HEK293 (cell line): Measurements from ENCODE around the gene RAMP3.
"Not testable (repeated sequence)": the region's sequence is repeated elsewhere in the genome, so short reads cannot be mapped to it uniquely, and the experiment has no call there.

Source experiments
- CTCF ChIA-PET: fragments of 350-600 bp; formaldehyde crosslinking; extraction: SDS; loops from one replicate; lab custom pipeline; 2021; ENCODE audit warnings: antibody characterized with exemption; lab: Yijun Ruan, JAX
- POLR2A ChIA-PET: fragments of 300-600 bp; formaldehyde crosslinking; extraction: SDS; loops from one replicate; lab custom pipeline; 2020; ENCODE audit warnings: antibody characterized with exemption, inconsistent platforms; lab: Yijun Ruan, JAX
- H3K27ac ChIP-seq: fragments of 200-500 bp; sonication (Bioruptor generic); 2 replicates; pipeline ENCODE4 v1.5.1; 2014; ENCODE audit warnings: low read depth, low read length, control low read depth, inconsistent platforms; ENCODE audit errors: extremely low read depth
- H3K36me3 ChIP-seq, 2 experiments: fragments of 200-500 bp in 1 of 2; sonication (Bioruptor generic) in 1 of 2; 1 replicate in 1 of 2; 2 replicates in 1 of 2; pipeline ENCODE4 v1.5.1; 2014 to 2017; ENCODE audit warnings: inconsistent platforms in 2 of 2, low read length in 2 of 2; ENCODE audit not compliant: control insufficient read depth in 2 of 2, insufficient read depth in 1 of 2
- H3K4me1 ChIP-seq: fragments of 200-500 bp; sonication (Bioruptor generic); 2 replicates; pipeline ENCODE4 v1.5.1; 2014; ENCODE audit warnings: mild to moderate bottlenecking, low read length, inconsistent platforms; ENCODE audit not compliant: control insufficient read depth, insufficient read depth
- H3K4me3 ChIP-seq: 2 replicates; pipeline ENCODE4 v1.5.1; 2011; ENCODE audit warnings: low read depth, mild to moderate bottlenecking, control low read depth, low read length, moderate library complexity
- H3K9me3 ChIP-seq: fragments of 200-500 bp; sonication (Bioruptor generic); 2 replicates; pipeline ENCODE4 v1.5.1; 2014; ENCODE audit warnings: low read depth, low read length, inconsistent platforms; ENCODE audit not compliant: control insufficient read depth, insufficient read depth
- BCL11A ChIP-seq: fragments of 450-650 bp; formaldehyde crosslinking; IDR thresholded peaks from 2 replicates; pipeline ENCODE4 v1.5.1; 2016; ENCODE audit warnings: low read depth, missing biosample characterization, missing genetic modification characterization
- ELK4 ChIP-seq: IDR thresholded peaks from 2 replicates; pipeline ENCODE4 v1.6.1; 2011; ENCODE audit warnings: mild to moderate bottlenecking, low read depth, low read length, borderline replicate concordance
- KLF8 ChIP-seq: fragments of 450-650 bp; formaldehyde crosslinking; IDR thresholded peaks from 2 replicates; pipeline ENCODE4 v1.5.1; 2016; ENCODE audit warnings: missing biosample characterization, missing genetic modification characterization
- OSR2 ChIP-seq: fragments of 450-650 bp; formaldehyde crosslinking; IDR thresholded peaks from 2 replicates; pipeline ENCODE4 v1.5.1; 2016; ENCODE audit warnings: missing biosample characterization, missing genetic modification characterization
- REPIN1 ChIP-seq: fragments of 450-650 bp; formaldehyde crosslinking; IDR thresholded peaks from 2 replicates; pipeline ENCODE4 v1.5.1; 2017; ENCODE audit warnings: missing biosample characterization, missing genetic modification characterization, low read depth
- SCRT1 ChIP-seq: fragments of 450-650 bp; formaldehyde crosslinking; IDR thresholded peaks from 2 replicates; pipeline ENCODE4 v1.5.1; 2016; ENCODE audit warnings: missing biosample characterization, missing genetic modification characterization, borderline replicate concordance
- SETDB1 ChIP-seq: IDR thresholded peaks from one replicate; pipeline ENCODE4 v1.6.1; 2017; ENCODE audit warnings: mild to moderate bottlenecking, low read length, moderate library complexity, mixed read lengths; ENCODE audit not compliant: insufficient read length
- SP7 ChIP-seq: fragments of 450-650 bp; formaldehyde crosslinking; IDR thresholded peaks from 2 replicates; pipeline ENCODE4 v1.5.1; 2016; ENCODE audit warnings: missing biosample characterization, missing genetic modification characterization
- ZNF146 ChIP-seq: fragments of 450-650 bp; formaldehyde crosslinking; IDR thresholded peaks from 2 replicates; pipeline ENCODE4 v1.5.1; 2016; ENCODE audit warnings: missing biosample characterization, missing genetic modification characterization
- ZNF184 ChIP-seq: fragments of 450-650 bp; IDR thresholded peaks from 2 replicates; pipeline ENCODE4 v1.5.1; 2018; ENCODE audit warnings: missing biosample characterization, mild to moderate bottlenecking, missing genetic modification characterization
- ZNF214 ChIP-seq: fragments of 450-650 bp; formaldehyde crosslinking; IDR thresholded peaks from 2 replicates; pipeline ENCODE4 v1.5.1; 2017; ENCODE audit warnings: missing biosample characterization, mild to moderate bottlenecking, missing genetic modification characterization, borderline replicate concordance
- ZNF423 ChIP-seq: fragments of 450-650 bp; formaldehyde crosslinking; IDR thresholded peaks from 2 replicates; pipeline ENCODE4 v1.5.1; 2016; ENCODE audit warnings: missing biosample characterization, missing genetic modification characterization
- ZNF501 ChIP-seq: fragments of 450-650 bp; formaldehyde crosslinking; IDR thresholded peaks from 2 replicates; pipeline ENCODE4 v1.5.1; 2016; ENCODE audit warnings: missing biosample characterization, missing genetic modification characterization
- ZNF548 ChIP-seq: fragments of 450-650 bp; formaldehyde crosslinking; IDR thresholded peaks from 2 replicates; pipeline ENCODE4 v1.5.1; 2016; ENCODE audit warnings: missing biosample characterization, missing genetic modification characterization
- ZNF558 ChIP-seq: fragments of 450-650 bp; formaldehyde crosslinking; IDR thresholded peaks from 2 replicates; pipeline ENCODE4 v1.5.1; 2016; ENCODE audit warnings: missing biosample characterization, missing genetic modification characterization
- ZNF704 ChIP-seq: fragments of 450-650 bp; formaldehyde crosslinking; IDR thresholded peaks from 2 replicates; pipeline ENCODE4 v1.5.1; 2016; ENCODE audit warnings: missing biosample characterization, missing genetic modification characterization
- ZNF768 ChIP-seq: fragments of 450-650 bp; formaldehyde crosslinking; IDR thresholded peaks from 2 replicates; pipeline ENCODE4 v1.5.1; 2018; ENCODE audit warnings: missing biosample characterization, mild to moderate bottlenecking, missing genetic modification characterization
- TF ChIP-seq, protein P1 (sequence below): fragments of 450-650 bp; IDR thresholded peaks from 2 replicates; pipeline ENCODE4 v1.5.1; 2018; ENCODE audit warnings: missing biosample characterization, mild to moderate bottlenecking, missing genetic modification characterization
- TF ChIP-seq, protein P2 (sequence below): fragments of 450-650 bp; formaldehyde crosslinking; IDR thresholded peaks from 2 replicates; pipeline ENCODE4 v1.5.1; 2016; ENCODE audit warnings: missing biosample characterization, missing genetic modification characterization

Gene RAMP3

DNA sequence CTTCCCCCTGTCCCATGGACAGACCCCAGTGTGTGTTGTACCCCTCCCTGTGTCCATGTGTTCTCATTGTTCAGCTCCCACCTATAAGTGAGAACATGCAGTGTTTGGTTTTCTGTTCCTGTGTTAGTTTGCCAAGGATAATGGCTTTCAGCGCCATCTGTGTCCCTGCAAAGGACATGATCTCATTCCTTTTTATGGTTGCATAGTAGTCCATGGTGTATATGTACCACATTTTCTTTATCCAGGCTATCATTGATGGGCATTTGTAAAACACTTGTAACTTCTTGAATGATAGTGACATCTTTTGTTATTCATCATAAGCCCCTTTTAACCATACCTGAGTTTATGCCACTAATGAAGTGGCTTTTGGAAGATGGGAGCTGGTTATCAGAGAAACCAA, 43.3 kb upstream of the RAMP3 start:
- POLR2A ChIA-PET, H3K27ac ChIP-seq, H3K4me1 ChIP-seq, H3K4me3 ChIP-seq, H3K36me3 ChIP-seq, H3K9me3 ChIP-seq: not testable (repeated sequence)
- CTCF ChIA-PET = interaction anchor here (0.8 to 1.2 kb wide), 2 partner anchors 21 to 141 kb away, joined by 3 to 4 read pairs; no protein-coding TSS in a partner anchor
- peak; percentile 49; the same call in 1 of the 2 replicates for TF ChIP-seq ZNF146 (tag by site-specific recombination)

DNA sequence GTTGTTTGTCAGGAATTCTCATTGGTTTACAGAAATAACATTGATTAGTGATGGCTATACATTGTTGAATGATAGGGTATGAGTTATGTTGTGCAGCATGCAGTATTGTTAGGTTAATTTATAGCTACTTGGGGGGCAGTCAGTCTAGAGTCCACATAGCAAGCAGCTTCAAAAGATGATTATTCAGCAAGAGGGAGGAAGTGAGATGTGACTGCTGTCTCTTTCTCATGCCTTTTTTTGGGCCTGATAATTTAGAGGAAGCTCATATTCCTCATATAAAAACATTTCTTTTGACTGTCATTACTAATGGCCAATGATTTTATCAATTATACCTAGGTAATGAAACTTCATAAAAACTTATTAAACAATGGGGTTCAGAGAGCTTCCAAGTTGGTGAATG, 42.7 kb upstream of the RAMP3 start:
- ChIA-PET CTCF (interaction anchor here (0.6 to 1.2 kb wide), 3 partner anchors 21 to 141 kb away, joined by 3 to 4 read pairs (median 3); no protein-coding TSS in a partner anchor), POLR2A (no interaction called here)
- Histone ChIP-seq H3K36me3 (no peaks in the 10 kb centered on the region), H3K9me3 (no peaks in the 10 kb centered on the region), H3K4me3 (no peak overlapping the region), H3K27ac (no peak overlapping the region), H3K4me1 (no peaks in the 10 kb centered on the region)
- no peak for TF ChIP-seq ZNF768 (tag by site-specific recombination)
- TF ChIP-seq REPIN1 = no peak
- no peak for TF ChIP-seq ZNF184 (tag by site-specific recombination)
- TF ChIP-seq KLF8 (tag by site-specific recombination) = no peak
- TF ChIP-seq, protein P1, sequence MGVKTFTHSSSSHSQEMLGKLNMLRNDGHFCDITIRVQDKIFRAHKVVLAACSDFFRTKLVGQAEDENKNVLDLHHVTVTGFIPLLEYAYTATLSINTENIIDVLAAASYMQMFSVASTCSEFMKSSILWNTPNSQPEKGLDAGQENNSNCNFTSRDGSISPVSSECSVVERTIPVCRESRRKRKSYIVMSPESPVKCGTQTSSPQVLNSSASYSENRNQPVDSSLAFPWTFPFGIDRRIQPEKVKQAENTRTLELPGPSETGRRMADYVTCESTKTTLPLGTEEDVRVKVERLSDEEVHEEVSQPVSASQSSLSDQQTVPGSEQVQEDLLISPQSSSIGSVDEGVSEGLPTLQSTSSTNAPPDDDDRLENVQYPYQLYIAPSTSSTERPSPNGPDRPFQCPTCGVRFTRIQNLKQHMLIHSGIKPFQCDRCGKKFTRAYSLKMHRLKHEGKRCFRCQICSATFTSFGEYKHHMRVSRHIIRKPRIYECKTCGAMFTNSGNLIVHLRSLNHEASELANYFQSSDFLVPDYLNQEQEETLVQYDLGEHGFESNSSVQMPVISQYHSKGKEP (tag by site-specific recombination) = no peak
- TF ChIP-seq OSR2 (tag by site-specific recombination) = no peak
- no peak for TF ChIP-seq ELK4
- no peak for TF ChIP-seq SETDB1
- no peak for TF ChIP-seq BCL11A
- no peak for TF ChIP-seq ZNF558 (tag by site-specific recombination)
- TF ChIP-seq, protein P2, sequence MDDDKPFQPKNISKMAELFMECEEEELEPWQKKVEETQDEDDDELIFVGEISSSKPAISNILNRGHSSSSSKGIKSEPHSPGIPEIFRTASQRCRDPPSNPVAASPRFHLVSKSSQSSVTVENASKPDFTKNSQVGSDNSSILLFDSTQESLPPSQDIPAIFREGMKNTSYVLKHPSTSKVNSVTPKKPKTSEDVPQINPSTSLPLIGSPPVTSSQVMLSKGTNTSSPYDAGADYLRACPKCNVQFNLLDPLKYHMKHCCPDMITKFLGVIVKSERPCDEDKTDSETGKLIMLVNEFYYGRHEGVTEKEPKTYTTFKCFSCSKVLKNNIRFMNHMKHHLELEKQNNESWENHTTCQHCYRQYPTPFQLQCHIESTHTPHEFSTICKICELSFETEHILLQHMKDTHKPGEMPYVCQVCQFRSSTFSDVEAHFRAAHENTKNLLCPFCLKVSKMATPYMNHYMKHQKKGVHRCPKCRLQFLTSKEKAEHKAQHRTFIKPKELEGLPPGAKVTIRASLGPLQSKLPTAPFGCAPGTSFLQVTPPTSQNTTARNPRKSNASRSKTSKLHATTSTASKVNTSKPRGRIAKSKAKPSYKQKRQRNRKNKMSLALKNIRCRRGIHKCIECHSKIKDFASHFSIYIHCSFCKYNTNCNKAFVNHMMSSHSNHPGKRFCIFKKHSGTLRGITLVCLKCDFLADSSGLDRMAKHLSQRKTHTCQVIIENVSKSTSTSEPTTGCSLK (tag by site-specific recombination) = no peak
- TF ChIP-seq ZNF423 (tag by site-specific recombination) = no peak
- no peak for TF ChIP-seq ZNF704 (tag by site-specific recombination)
- no peak for TF ChIP-seq ZNF146 (tag by site-specific recombination)

DNA sequence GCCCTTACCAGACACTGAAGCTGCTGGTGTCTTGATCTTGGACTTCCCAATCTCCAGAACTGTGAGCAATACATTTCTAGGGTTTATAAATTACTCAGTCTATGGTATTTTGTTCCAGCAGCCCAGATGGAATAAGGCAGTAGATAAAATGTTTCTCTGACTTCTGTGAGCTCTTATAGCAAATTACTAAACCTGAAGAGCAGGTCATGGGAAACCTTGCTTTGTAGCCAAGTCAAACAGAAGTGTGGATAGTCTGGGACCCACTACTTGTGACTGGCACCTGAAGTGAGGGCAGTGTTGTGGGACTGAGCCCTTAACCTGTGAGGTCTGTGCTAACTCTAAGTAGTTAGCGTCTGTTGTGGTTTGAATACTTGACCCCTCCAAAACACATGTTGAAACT, 41.5 kb upstream of the RAMP3 start:
- TF ChIP-seq ZNF214 (no peak), ZNF548 (tag by site-specific recombination) (no peak), SCRT1 (tag by site-specific recombination) (no peak), ZNF501 (no peak), SP7 (no peak)
- Histone ChIP-seq H3K27ac (no peak overlapping the region), H3K4me1 (no peaks in the 10 kb centered on the region), H3K36me3 (no peaks in the 10 kb centered on the region), H3K4me3 (no peak overlapping the region), H3K9me3 (no peaks in the 10 kb centered on the region)
- POLR2A ChIA-PET = no interaction called here
- CTCF ChIA-PET = interaction anchor here (0.9 to 1.8 kb wide), 2 partner anchors 20 to 144 kb away, joined by 3 to 8 read pairs; no protein-coding TSS in a partner anchor
